GM21367 (cell line): Measurements from ENCODE around the gene HEMGN.

Experiments used
- ATAC-seq: cut with Tn5 transposase; IDR thresholded peaks from one replicate; pipeline ENCODE4 v1.9.1; 2021; ENCODE audit not compliant: unreplicated experiment

Gene HEMGN

GRCh38 chr9:97900738-97901565, 37.0 kb downstream of the HEMGN start:
- no peak for ATAC-seq

GRCh38 chr9:97900103-97900737, 37.8 kb downstream of the HEMGN start:
- ATAC-seq: no peak

GRCh38 chr9:97895695-97896332, 42.2 kb downstream of the HEMGN start:
- ATAC-seq: no peak

- ATAC-seq: no peak
Observed at GRCh38 chr9:97895211-97895610, 42.8 kb downstream of the HEMGN start.

- no peak for ATAC-seq
Observed at GRCh38 chr9:97892421-97892820, 45.6 kb downstream of the HEMGN start.

GRCh38 chr9:97891736-97892135, 46.2 kb downstream of the HEMGN start:
- ATAC-seq: no peak

GRCh38 chr9:97889941-97890887, 47.8 kb downstream of the HEMGN start:
- ATAC-seq: no peak

GRCh38 chr9:97880336-97880735, 57.6 kb downstream of the HEMGN start:
- no peak for ATAC-seq
